Immature natural killer cell (primary cell): Measurements from ENCODE around the gene PKNOX2. TPM values are rescaled to one million over a fixed set of nuclear protein-coding genes. Genes with fewer than 3 reads are reported as not detected.

ENCODE experiments used
- DNase-seq, 3 donors: peaks; one replicate each; pipeline ENCODE4 v3.0.0; 2022; ENCODE audit warnings: mixed read lengths in 1 of 3
- H3K27ac Mint-ChIP-seq, 6 donors: one replicate each; pipeline ENCODE4 v1.8.0; 2020; ENCODE audit warnings: mixed read lengths in 6 of 6, mild to moderate bottlenecking in 5 of 6, inconsistent platforms in 4 of 6, moderate library complexity in 3 of 6
- H3K27me3 Mint-ChIP-seq, 3 donors: one replicate each; pipeline ENCODE4 v1.8.0; 2020 to 2021; ENCODE audit warnings: low read depth in 3 of 3, mild to moderate bottlenecking in 3 of 3, mixed read lengths in 3 of 3, moderate library complexity in 3 of 3, inconsistent platforms in 1 of 3
- H3K36me3 Mint-ChIP-seq, 3 donors: one replicate each; pipeline ENCODE4 v1.8.0; 2020; ENCODE audit warnings: mixed read lengths in 3 of 3, inconsistent platforms in 2 of 3, mild to moderate bottlenecking in 2 of 3
- H3K4me1 Mint-ChIP-seq, 2 donors: one replicate each; pipeline ENCODE4 v1.8.0; 2020; ENCODE audit warnings: inconsistent platforms in 2 of 2, mild to moderate bottlenecking in 2 of 2, mixed read lengths in 2 of 2, moderate library complexity in 1 of 2
- H3K4me3 Mint-ChIP-seq, 5 donors: one replicate each; pipeline ENCODE4 v1.8.0; 2020; ENCODE audit warnings: mild to moderate bottlenecking in 5 of 5, mixed read lengths in 5 of 5, inconsistent platforms in 3 of 5, moderate library complexity in 3 of 5
- H3K9me3 Mint-ChIP-seq, 6 donors: one replicate each; pipeline ENCODE4 v1.8.0; 2020; ENCODE audit warnings: mild to moderate bottlenecking in 6 of 6, mixed read lengths in 6 of 6, inconsistent platforms in 4 of 6, moderate library complexity in 3 of 6
- polyA plus RNA-seq, 3 donors: library from polyadenylated mRNA; unstranded; fragments of 300-500 nt; fragmentation: Illumina TruSeq; gene quantifications; one replicate each; pipeline ENCODE4 v1.2.3, GENCODE V29; 2021

PKNOX2 gene
- not detected for polyA plus RNA-seq

- DNase-seq, result peak; percentile 9 to 28 (median 17)
- Mint-ChIP-seq H3K36me3 (peaks cover 0 to 4% (median 0%) of the 10 kb centered on the region in 3 donors), H3K27ac (peak within 1 kb of the TSS in 1 of 6 donors; percentile 50), H3K27me3 (peaks cover 13 to 38% (median 25%) of the 10 kb centered on the region in 3 donors), H3K9me3 (peaks cover 0 to 3% (median 0%) of the 10 kb centered on the region in 6 donors), H3K4me3 (peak within 1 kb of the TSS; percentile 76 to 85 (median 85)), H3K4me1 (peaks cover 12 to 17% of the 10 kb centered on the region in 2 donors)
Observed at GRCh38 chr11:125164422-125165110, at the start of gene PKNOX2. PKNOX2 (plus strand) TSS chr11:125164751; CDS start chr11:125351306, 186,555 bp downstream.

GRCh38 chr11:125117429-125117828, 47.1 kb upstream of the PKNOX2 start:
- no peaks in the 10 kb centered on the region for H3K9me3 Mint-ChIP-seq
- DNase-seq, result no peak
- no peak overlapping the region for H3K27ac Mint-ChIP-seq
- H3K27me3 Mint-ChIP-seq, result peaks cover 2 to 18% (median 2%) of the 10 kb centered on the region in 3 donors
- H3K4me3 Mint-ChIP-seq, result no peak overlapping the region
- peaks cover 0 to 4% (median 0%) of the 10 kb centered on the region in 3 donors for H3K36me3 Mint-ChIP-seq
- H3K4me1 Mint-ChIP-seq, result peaks cover 0 to 2% of the 10 kb centered on the region in 2 donors

GRCh38 chr11:125123194-125123946, 41.2 kb upstream of the PKNOX2 start:
- peaks cover 0 to 3% (median 0%) of the 10 kb centered on the region in 3 donors for H3K36me3 Mint-ChIP-seq
- H3K27me3 Mint-ChIP-seq, result peaks cover 2 to 18% (median 9%) of the 10 kb centered on the region in 3 donors

GRCh38 chr11:125123947-125124617, 40.5 kb upstream of the PKNOX2 start:
- H3K27me3 Mint-ChIP-seq, result peaks cover 8 to 22% (median 9%) of the 10 kb centered on the region in 3 donors

More at GRCh38 chr11:125123194-125123946, 41.2 kb upstream of the PKNOX2 start:
- no peak for DNase-seq
- H3K4me3 Mint-ChIP-seq, result peak overlapping the region in 1 of 5 donors; percentile 57
- H3K4me1 Mint-ChIP-seq, result peaks cover 0 to 4% of the 10 kb centered on the region in 2 donors
- H3K27ac Mint-ChIP-seq, result no peak overlapping the region
- no peaks in the 10 kb centered on the region for H3K9me3 Mint-ChIP-seq

GRCh38 chr11:125124618-125124992, 39.9 kb upstream of the PKNOX2 start:
- DNase-seq, result no peak
- Mint-ChIP-seq H3K27me3 (peaks cover 10 to 25% (median 10%) of the 10 kb centered on the region in 3 donors), H3K4me1 (peaks cover 0 to 4% of the 10 kb centered on the region in 2 donors), H3K4me3 (no peak overlapping the region), H3K9me3 (no peaks in the 10 kb centered on the region), H3K27ac (no peak overlapping the region), H3K36me3 (peaks cover 0 to 3% (median 0%) of the 10 kb centered on the region in 3 donors)

More at GRCh38 chr11:125123947-125124617, 40.5 kb upstream of the PKNOX2 start:
- DNase-seq, result peak in 2 of 3 donors; percentile 27 to 41
- peak overlapping the region in 3 of 5 donors; percentile 0 to 57 (median 10) for H3K4me3 Mint-ChIP-seq
- H3K4me1 Mint-ChIP-seq, result peaks cover 0 to 4% of the 10 kb centered on the region in 2 donors
- peaks cover 0 to 3% (median 0%) of the 10 kb centered on the region in 3 donors for H3K36me3 Mint-ChIP-seq
- H3K9me3 Mint-ChIP-seq, result no peaks in the 10 kb centered on the region
- H3K27ac Mint-ChIP-seq, result no peak overlapping the region

- H3K36me3 Mint-ChIP-seq, result peaks cover 0 to 3% (median 0%) of the 10 kb centered on the region in 3 donors
- no peak for DNase-seq
- peaks cover 0 to 4% of the 10 kb centered on the region in 2 donors for H3K4me1 Mint-ChIP-seq
- peaks cover 10 to 31% (median 14%) of the 10 kb centered on the region in 3 donors for H3K27me3 Mint-ChIP-seq
- no peak overlapping the region for H3K27ac Mint-ChIP-seq
- no peak overlapping the region for H3K4me3 Mint-ChIP-seq
- H3K9me3 Mint-ChIP-seq, result peaks cover 0 to 2% (median 0%) of the 10 kb centered on the region in 6 donors
Observed at GRCh38 chr11:125128450-125128849, 36.1 kb upstream of the PKNOX2 start.

- Mint-ChIP-seq H3K9me3 (peaks cover 0 to 2% (median 0%) of the 10 kb centered on the region in 6 donors), H3K4me1 (no peaks in the 10 kb centered on the region), H3K36me3 (no peaks in the 10 kb centered on the region), H3K4me3 (no peak overlapping the region), H3K27ac (no peak overlapping the region), H3K27me3 (peaks cover 12 to 35% (median 15%) of the 10 kb centered on the region in 3 donors)
- no peak for DNase-seq
Observed at GRCh38 chr11:125129316-125129993, 35.1 kb upstream of the PKNOX2 start.

- H3K27ac Mint-ChIP-seq, result no peak overlapping the region
- peaks cover 7 to 32% (median 16%) of the 10 kb centered on the region in 3 donors for H3K27me3 Mint-ChIP-seq
- no peak overlapping the region for H3K4me3 Mint-ChIP-seq
- H3K4me1 Mint-ChIP-seq, result no peaks in the 10 kb centered on the region
- H3K36me3 Mint-ChIP-seq, result no peaks in the 10 kb centered on the region
- peaks cover 0 to 2% (median 0%) of the 10 kb centered on the region in 6 donors for H3K9me3 Mint-ChIP-seq
- no peak for DNase-seq
Observed at GRCh38 chr11:125132071-125132470, 32.5 kb upstream of the PKNOX2 start.

GRCh38 chr11:125132596-125132995, 32.0 kb upstream of the PKNOX2 start:
- no peak for DNase-seq
- peaks cover 7 to 29% (median 16%) of the 10 kb centered on the region in 3 donors for H3K27me3 Mint-ChIP-seq
- peaks cover 0 to 2% (median 0%) of the 10 kb centered on the region in 6 donors for H3K9me3 Mint-ChIP-seq
- no peaks in the 10 kb centered on the region for H3K4me1 Mint-ChIP-seq
- H3K27ac Mint-ChIP-seq, result no peak overlapping the region
- no peak overlapping the region for H3K4me3 Mint-ChIP-seq
- H3K36me3 Mint-ChIP-seq, result no peaks in the 10 kb centered on the region

GRCh38 chr11:125136001-125136400, 28.6 kb upstream of the PKNOX2 start:
- H3K36me3 Mint-ChIP-seq, result no peaks in the 10 kb centered on the region
- no peak overlapping the region for H3K4me3 Mint-ChIP-seq
- H3K27ac Mint-ChIP-seq, result no peak overlapping the region
- DNase-seq, result no peak
- no peaks in the 10 kb centered on the region for H3K4me1 Mint-ChIP-seq
- peaks cover 7 to 21% (median 8%) of the 10 kb centered on the region in 3 donors for H3K27me3 Mint-ChIP-seq
- peaks cover 0 to 2% (median 0%) of the 10 kb centered on the region in 6 donors for H3K9me3 Mint-ChIP-seq

GRCh38 chr11:125138966-125139365, 25.6 kb upstream of the PKNOX2 start:
- H3K4me1 Mint-ChIP-seq, result peaks cover 0 to 8% of the 10 kb centered on the region in 2 donors
- peaks cover 9 to 29% (median 17%) of the 10 kb centered on the region in 3 donors for H3K27me3 Mint-ChIP-seq
- no peaks in the 10 kb centered on the region for H3K36me3 Mint-ChIP-seq
- DNase-seq, result no peak
- H3K9me3 Mint-ChIP-seq, result no peaks in the 10 kb centered on the region
- no peak overlapping the region for H3K4me3 Mint-ChIP-seq
- H3K27ac Mint-ChIP-seq, result no peak overlapping the region

GRCh38 chr11:125139778-125140177, 24.8 kb upstream of the PKNOX2 start:
- H3K27ac Mint-ChIP-seq, result no peak overlapping the region
- no peak for DNase-seq
- H3K4me3 Mint-ChIP-seq, result no peak overlapping the region
- H3K27me3 Mint-ChIP-seq, result peaks cover 9 to 27% (median 17%) of the 10 kb centered on the region in 3 donors
- no peaks in the 10 kb centered on the region for H3K9me3 Mint-ChIP-seq
- peaks cover 0 to 8% of the 10 kb centered on the region in 2 donors for H3K4me1 Mint-ChIP-seq
- H3K36me3 Mint-ChIP-seq, result no peaks in the 10 kb centered on the region

- no peaks in the 10 kb centered on the region for H3K9me3 Mint-ChIP-seq
- no peak overlapping the region for H3K4me3 Mint-ChIP-seq
- DNase-seq, result no peak
- no peaks in the 10 kb centered on the region for H3K36me3 Mint-ChIP-seq
- H3K27me3 Mint-ChIP-seq, result peaks cover 9 to 25% (median 17%) of the 10 kb centered on the region in 3 donors
- H3K4me1 Mint-ChIP-seq, result peaks cover 0 to 8% of the 10 kb centered on the region in 2 donors
- H3K27ac Mint-ChIP-seq, result no peak overlapping the region
Observed at GRCh38 chr11:125140233-125140632, 24.3 kb upstream of the PKNOX2 start.
